ENCODE data around the gene NUTM2D. TPM values are rescaled to one million over a fixed set of nuclear protein-coding genes. Genes with fewer than 3 reads are reported as not detected.
"Not testable (repeated sequence)": the region's sequence is repeated elsewhere in the genome, so short reads cannot be mapped to it uniquely, and the experiment has no call there.

Gene NUTM2D
- total RNA-seq, 2 donors from 2014 or later: 1.3 to 6.5 TPM

DNA sequence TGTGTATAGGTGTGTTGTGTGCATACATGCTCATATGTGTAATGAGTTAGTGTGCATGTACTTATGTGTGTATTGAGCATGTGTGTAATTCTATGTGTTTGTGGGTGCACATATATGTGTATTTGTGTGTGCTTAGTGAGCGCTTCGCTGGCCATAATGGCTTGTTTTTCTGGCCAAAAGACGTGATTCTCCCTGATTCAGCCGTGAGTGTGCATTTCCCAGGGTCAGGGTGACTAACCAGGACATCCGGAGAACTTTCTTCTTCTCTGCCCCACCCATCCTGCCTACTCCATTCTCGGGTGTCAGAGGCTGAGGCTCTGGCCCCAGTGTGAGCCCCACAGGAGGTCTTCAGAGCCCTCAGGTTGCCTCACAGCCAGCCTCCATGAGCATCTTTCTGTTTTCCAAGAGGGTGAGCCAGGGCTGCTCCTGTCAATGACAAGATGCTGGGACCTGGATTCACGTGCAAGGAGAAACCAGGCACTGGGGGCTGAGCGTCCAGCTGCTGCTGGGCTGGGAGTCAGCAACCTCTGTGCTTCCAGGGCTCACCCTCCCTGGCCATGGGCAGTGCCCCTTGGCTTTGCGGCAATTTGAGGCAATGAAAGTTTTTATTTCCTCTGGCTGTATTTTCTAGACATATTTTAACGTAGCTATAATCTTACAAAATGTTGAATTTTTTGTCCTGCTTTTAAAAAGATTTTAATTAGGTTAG, 25.8 kb downstream of the NUTM2D start:
- H3K36me3 ChIP-seq (replicated peaks in 1 of 2; ENCODE audit: insufficient read depth in 1 of 2, low read depth in 2 of 2); H3K4me1 ChIP-seq; H3K27me3 ChIP-seq; H3K9me3 ChIP-seq; DNase-seq; ATAC-seq; H3K4me3 ChIP-seq; intact Hi-C loops (cut with DNase I); H3K27ac ChIP-seq: not testable (repeated sequence)
- WGBS, 2 donors: 79 to 80% methylated on average over 8 of the region's 10 CpGs

DNA sequence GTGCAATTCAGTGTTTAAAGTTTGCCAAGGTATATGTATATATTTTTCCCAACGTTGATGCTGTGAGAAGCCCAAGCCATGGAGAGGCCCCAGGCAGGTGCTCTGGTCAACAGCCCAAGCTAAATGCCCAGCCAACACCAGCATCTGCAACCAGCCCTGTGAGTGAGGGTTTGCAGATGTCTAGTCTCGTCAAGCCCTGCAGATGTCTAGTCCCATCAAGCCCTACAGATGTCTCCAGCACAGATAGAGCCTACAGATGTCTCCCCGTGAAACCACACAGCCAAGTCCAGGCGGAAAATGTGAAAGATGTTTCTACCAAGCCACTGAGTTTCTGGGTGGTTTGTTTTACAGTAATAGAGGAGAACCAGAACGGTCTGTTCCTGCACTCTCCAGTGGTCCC, 26.7 kb downstream of the NUTM2D start:
- H3K27ac ChIP-seq; H3K36me3 ChIP-seq (replicated peaks in 1 of 2; ENCODE audit: insufficient read depth in 1 of 2, low read depth in 2 of 2); H3K27me3 ChIP-seq; ATAC-seq; intact Hi-C loops (cut with DNase I); H3K9me3 ChIP-seq; H3K4me1 ChIP-seq; DNase-seq; H3K4me3 ChIP-seq: not testable (repeated sequence)
- 80 to 87% methylated on average over 4 of the region's 5 CpGs for WGBS, 2 donors

DNA sequence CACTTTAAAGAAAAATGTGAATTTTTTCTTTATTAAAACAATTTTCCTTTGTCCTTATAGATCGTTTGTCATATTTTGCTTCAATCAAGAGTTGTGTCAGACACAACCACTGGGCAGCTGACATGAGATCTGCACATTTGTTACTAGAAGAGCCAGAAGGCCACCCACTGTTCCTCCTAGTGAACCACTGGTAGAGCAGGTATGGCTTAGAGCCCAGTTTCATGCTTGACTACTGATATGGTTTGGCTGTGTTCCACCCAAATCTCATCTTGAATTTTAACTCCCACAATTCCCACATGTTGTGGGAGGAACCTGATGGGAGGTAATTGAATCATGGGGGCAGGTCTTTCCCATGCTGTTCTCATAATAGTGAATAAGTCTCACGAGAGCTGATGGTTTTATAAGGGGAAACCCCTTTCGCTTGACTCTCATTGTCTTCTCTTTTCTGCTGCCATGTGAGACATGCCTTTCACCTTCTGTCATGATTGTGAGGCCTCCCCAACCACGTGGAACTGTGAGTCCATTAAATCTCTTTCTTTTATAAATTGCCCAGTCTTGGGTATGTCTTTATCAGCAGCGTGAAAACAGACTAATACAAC, 28.3 kb downstream of the NUTM2D start:
- WGBS, 2 donors: 45 to 56% methylated on average over 4 of the region's 5 CpGs
- intact Hi-C loops (cut with DNase I); H3K36me3 ChIP-seq (replicated peaks in 1 of 2; ENCODE audit: insufficient read depth in 1 of 2, low read depth in 2 of 2); H3K4me1 ChIP-seq; H3K27ac ChIP-seq; H3K4me3 ChIP-seq; DNase-seq; H3K27me3 ChIP-seq; H3K9me3 ChIP-seq: not testable (repeated sequence)
- peak; percentile 89 for ATAC-seq

DNA sequence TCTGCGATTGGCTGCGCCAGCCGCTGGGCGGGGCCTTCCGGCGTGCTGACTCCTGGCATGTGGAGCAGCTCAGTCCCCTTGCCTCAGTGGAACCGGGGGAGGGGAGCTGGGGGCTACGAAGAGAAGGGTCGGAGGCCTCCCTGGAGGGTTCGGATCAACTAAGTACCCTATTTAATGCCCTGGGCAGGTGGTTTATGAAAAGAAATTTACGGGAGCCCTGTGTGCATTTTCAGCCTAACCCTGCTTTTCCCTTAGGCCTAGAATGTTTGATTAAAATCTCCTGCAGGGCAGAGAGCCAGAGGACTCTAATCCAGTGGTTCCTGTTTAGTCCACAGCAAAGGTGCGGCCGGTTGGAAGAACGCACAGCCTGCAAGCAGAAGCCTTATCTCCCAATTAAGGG, 33.8 kb downstream of the NUTM2D start:
- H3K27ac ChIP-seq; H3K36me3 ChIP-seq (replicated peaks in 1 of 2; ENCODE audit: insufficient read depth in 1 of 2, low read depth in 2 of 2); intact Hi-C loops (cut with DNase I); H3K27me3 ChIP-seq; ATAC-seq; H3K9me3 ChIP-seq; H3K4me1 ChIP-seq; H3K4me3 ChIP-seq: not testable (repeated sequence)
- WGBS, 2 donors: 43 to 71% methylated on average over 4 to 7 of the region's 14 CpGs
- peak in 1 of 4 donors; percentile 4 for DNase-seq

DNA sequence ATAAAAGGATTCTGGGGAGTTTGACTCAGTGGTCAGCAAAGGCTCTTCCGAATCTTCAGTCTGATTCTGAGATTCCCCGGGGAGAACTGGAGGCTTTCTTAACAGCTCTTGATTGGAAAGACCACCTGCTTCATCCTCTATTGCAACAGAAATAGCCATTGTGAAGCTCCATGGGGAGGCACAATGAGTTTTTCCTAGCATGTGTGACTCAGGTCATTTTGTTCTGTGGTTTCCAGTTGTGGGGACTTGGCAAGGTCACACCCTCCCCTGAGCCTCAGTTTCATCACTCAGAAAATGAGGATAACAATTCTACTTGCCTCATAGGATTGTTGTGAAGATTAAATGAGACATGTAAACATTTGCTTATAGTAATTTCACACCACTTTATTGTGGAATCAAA, 38.7 kb downstream of the NUTM2D start:
- 72 to 88% methylated on average over 2 of the region's 2 CpGs for WGBS, 2 donors
- H3K9me3 ChIP-seq; H3K36me3 ChIP-seq (replicated peaks in 1 of 2; ENCODE audit: insufficient read depth in 1 of 2, low read depth in 2 of 2); H3K4me3 ChIP-seq; intact Hi-C loops (cut with DNase I); H3K27ac ChIP-seq; ATAC-seq; H3K4me1 ChIP-seq; DNase-seq; H3K27me3 ChIP-seq: not testable (repeated sequence)

DNA sequence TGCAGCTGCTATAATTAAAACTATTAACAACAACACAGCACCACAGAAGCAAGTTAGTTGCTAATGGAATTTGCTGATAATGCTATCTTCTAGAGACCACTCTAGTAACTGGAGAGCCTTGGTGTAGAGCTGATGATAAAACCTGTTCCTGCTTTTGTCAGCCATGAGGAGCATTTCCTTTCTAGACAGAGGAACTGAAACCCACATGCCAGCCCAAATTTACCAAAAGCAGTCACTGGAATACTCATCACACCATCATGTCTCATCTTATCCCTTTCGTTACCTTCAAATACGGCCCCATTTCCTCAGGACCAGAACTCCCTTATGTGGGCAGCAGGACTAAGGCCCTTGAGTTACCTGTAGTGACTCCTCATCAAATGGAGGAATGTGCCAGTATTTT, 40.9 kb downstream of the NUTM2D start:
- H3K9me3 ChIP-seq; H3K36me3 ChIP-seq (replicated peaks in 1 of 2; ENCODE audit: insufficient read depth in 1 of 2, low read depth in 2 of 2); H3K4me1 ChIP-seq; intact Hi-C loops (cut with DNase I); H3K27me3 ChIP-seq; DNase-seq; ATAC-seq; H3K27ac ChIP-seq; H3K4me3 ChIP-seq: not testable (repeated sequence)
- 64 to 79% methylated on average over 2 of the region's 2 CpGs for WGBS, 2 donors

DNA sequence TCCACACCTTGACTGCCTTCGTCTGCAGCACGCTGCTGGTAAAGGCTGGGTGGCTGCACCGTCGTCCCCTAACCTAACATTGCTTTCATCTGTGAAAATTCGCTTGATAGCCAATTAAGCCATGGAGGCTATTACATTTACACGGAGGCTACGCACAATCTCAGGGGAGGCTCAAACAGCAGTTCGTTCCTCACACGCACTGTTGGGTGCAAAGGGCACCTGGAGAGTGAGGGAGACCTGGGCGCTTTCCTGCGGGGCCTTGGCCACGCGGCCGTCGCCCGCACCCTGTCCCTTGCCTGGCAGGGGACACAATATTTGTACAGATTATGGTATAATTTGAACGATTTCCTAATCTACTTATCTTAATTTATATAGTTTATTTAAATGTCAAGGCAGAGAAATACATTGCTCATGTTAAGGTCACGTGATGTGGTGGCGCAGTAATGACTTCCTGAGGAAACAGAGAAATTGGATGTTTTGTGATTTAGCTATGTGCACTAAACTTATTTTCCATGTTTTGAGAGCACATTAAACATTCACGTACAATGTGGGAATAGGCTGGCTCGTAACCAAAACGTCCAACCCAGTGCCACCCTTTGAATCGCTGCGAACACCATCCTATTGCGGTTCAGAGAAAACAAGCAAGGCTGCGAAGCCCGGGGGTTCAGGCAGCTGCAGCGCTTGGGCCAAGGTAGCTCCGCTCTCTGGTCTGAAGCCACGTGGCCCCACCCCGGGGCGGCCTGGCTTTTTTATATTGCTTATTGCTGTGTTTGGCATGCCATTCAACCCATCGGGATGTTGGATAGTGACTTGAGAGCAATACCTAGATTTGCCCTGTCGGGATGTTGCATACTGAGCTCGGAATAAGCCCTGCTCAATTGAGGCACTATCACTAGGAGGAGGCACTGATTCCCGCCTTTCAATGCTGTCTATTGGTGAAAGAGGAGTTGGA, 50.2 kb downstream of the NUTM2D start:
- H3K36me3 ChIP-seq (replicated peaks in 1 of 2; ENCODE audit: insufficient read depth in 1 of 2, low read depth in 2 of 2); intact Hi-C loops (cut with DNase I); DNase-seq: not testable (repeated sequence)

DNA sequence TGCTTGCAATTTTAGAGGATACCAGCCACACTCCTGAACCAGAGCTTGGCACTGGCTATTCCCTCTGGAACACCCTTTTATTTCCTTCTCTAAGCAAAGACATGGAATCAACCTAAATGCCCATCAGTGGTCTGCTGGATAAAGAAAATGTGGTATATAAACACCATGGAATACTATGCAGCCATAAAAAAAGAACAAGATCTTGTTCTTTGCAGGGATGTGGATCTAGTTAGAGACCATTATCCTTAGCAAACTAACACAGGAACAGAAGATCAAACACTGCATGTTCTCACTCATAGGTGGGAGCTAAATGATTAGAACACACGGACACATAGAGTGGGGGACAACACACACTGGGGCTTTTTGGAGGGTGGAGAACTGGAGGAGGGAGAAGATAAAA, 56.4 kb downstream of the NUTM2D start:
- H3K36me3 ChIP-seq (replicated peaks in 1 of 2; ENCODE audit: insufficient read depth in 1 of 2, low read depth in 2 of 2); H3K4me3 ChIP-seq; H3K27ac ChIP-seq; intact Hi-C loops (cut with DNase I); H3K27me3 ChIP-seq; ATAC-seq; H3K9me3 ChIP-seq; H3K4me1 ChIP-seq; DNase-seq: not testable (repeated sequence)
- WGBS, 2 donors: 92 to 100% methylated on average over 1 of the region's 1 CpG

More for the DNA sequence above, 50.2 kb downstream of the NUTM2D start:
- ATAC-seq, H3K27me3 ChIP-seq, H3K4me3 ChIP-seq, H3K9me3 ChIP-seq, H3K4me1 ChIP-seq, H3K27ac ChIP-seq: not testable (repeated sequence)
- WGBS, 2 donors: 50 to 71% methylated on average over 36 of the region's 36 CpGs

Small RNA genes lying within 50 kb of the gene (small RNA-seq; reads per million reads assigned to genes)
- not detected for gene AL355334.1

Other genes with a start within 250 kb of the NUTM2D start
- gene NUTM2A, start 132.3 kb upstream of the NUTM2D start, total RNA-seq: 1 to 10 TPM; 1.0 to 1.3 TPM
- gene MINPP1, start 147.1 kb downstream of the NUTM2D start, total RNA-seq: 10 to 100 TPM in 1 of 2 donors, 1 to 10 TPM in 1; 8.9 to 18.9 TPM

Data from body of pancreas (tissue), 4 donors.